GM12873 (cell line): ENCODE data around the gene SMYD3.

Source experiments
- CTCF ChIP-seq: IDR thresholded peaks from 2 replicates; pipeline ENCODE4 v1.5.1; 2012; ENCODE audit warnings: low read depth, mild to moderate bottlenecking, moderate library complexity, low read length, control low read depth; ENCODE audit not compliant: insufficient read depth; ENCODE audit errors: missing control alignments

The SMYD3 gene

DNA sequence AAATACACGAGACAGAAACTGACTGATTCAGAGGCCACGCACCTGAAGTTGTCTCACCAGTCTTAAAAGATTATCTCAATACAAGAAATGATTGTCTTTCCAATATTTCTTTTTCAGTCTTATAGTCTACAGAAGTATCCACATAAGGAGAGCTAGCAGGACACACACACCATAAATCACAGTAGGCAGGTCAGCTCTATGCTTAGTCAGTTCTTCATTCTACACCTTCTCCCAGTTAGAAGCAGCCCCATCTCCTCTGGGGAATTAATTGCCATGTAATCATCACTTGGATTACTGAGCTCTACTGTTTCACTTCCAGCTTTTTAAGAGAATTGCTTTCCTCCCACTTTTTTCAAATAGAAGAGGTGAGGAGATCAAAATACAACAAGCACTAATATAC is 59.6 kb downstream of the SMYD3 start:
- no peak for TF ChIP-seq CTCF

DNA sequence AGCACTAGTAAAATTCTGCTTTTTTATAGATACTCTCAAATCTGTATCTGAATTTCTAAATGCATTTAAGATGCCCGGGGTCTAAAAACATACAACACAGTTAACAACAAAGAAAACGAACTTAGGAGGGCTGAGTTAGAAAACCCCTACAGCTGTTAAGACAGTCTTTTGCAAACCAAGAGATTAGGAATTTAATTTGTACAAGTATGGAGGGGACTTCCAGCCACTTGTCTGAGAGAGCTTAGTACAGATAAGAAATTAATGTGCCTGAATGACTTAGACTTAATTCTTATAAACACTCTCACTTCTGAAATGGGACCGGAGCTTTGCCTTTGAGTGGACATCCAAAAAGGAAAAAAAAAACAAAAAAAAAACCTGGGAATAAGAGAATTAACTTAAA is 61.6 kb downstream of the SMYD3 start:
- no peak for TF ChIP-seq CTCF

GRCh38 chr1:246444617-246445016 is 62.5 kb downstream of the SMYD3 start:
- no peak for TF ChIP-seq CTCF

GRCh38 chr1:246437961-246438360 is 69.1 kb downstream of the SMYD3 start:
- TF ChIP-seq CTCF, result no peak

GRCh38 chr1:246435421-246436041 is 71.5 kb downstream of the SMYD3 start:
- no peak for TF ChIP-seq CTCF

DNA sequence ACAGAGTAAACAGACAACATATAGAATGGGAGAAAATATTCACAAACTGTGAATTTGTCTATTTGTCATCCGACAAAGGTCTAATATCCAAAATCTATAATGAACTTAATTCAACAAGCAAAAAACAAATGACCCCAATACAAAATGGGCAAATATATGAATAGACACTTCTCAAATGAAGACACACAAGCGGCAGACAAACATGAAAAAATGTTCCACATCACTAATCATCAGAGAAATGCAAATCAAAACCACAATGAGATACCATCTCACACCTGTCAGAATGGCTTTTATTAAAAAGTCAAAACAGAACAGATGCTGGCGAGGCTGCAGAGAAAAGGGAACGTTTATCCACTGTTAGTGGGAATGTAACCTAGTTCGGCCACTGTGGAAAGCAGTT is 72.7 kb downstream of the SMYD3 start:
- TF ChIP-seq CTCF, result no peak

GRCh38 chr1:246428542-246429308 is 78.4 kb downstream of the SMYD3 start:
- no peak for TF ChIP-seq CTCF
